Upper lobe of right lung (tissue), 1 donor: ENCODE measurements around the gene PSEN2. TPM values are rescaled to one million over a fixed set of nuclear protein-coding genes. Genes with fewer than 3 reads are reported as not detected.

Experiments used
- ATAC-seq: fragments of 200-7000 bp; cut with Tn5 transposase; one replicate; pipeline ENCODE4 v1.9.1; 2020; ENCODE audit warnings: mild to moderate bottlenecking, moderate library complexity
- DNase-seq: peaks from one replicate; pipeline ENCODE4 v3.0.0-alpha.2; 2020
- H3K27ac ChIP-seq: fragments of 200-600 bp; one replicate; pipeline ENCODE4 v1.8.0; 2022
- H3K27me3 ChIP-seq: fragments of 200-600 bp; one replicate; pipeline ENCODE4 v1.8.0; 2022; ENCODE audit warnings: mild to moderate bottlenecking
- H3K36me3 ChIP-seq: fragments of 200-600 bp; one replicate; pipeline ENCODE4 v1.8.0; 2022
- H3K4me1 ChIP-seq: fragments of 200-600 bp; one replicate; pipeline ENCODE4 v1.8.0; 2022
- H3K4me3 ChIP-seq: fragments of 200-600 bp; one replicate; pipeline ENCODE4 v1.8.0; 2022; ENCODE audit warnings: mild to moderate bottlenecking
- H3K9me3 ChIP-seq: fragments of 200-600 bp; one replicate; pipeline ENCODE4 v1.8.0; 2022
- intact Hi-C: fragments of 100-400 bp; cut with DNase I; formaldehyde crosslinking; loops from one replicate; pipeline ENCODE4 v1.11.0; 2022
- total RNA-seq: library from RNA; stranded (reverse); fragmentation: NEBNext Ultra II Directional; extraction: Animal tissue kit (Norgen Biotek cat#: 25700); gene quantifications from one replicate; pipeline ENCODE4 v1.2.1, GENCODE V29; 2021
- TF ChIP-seq, protein P1 (sequence below): fragments of 200-600 bp; IDR thresholded peaks from one replicate; pipeline ENCODE4 v1.8.0; 2022; ENCODE audit warnings: antibody characterized with exemption
- donor health status: DM: no; HTN: yes; CAD: no; lungs with severe emphysema.

The PSEN2 gene
- total RNA-seq, 1 donor from 2014 or later, result 22.7 TPM

DNA sequence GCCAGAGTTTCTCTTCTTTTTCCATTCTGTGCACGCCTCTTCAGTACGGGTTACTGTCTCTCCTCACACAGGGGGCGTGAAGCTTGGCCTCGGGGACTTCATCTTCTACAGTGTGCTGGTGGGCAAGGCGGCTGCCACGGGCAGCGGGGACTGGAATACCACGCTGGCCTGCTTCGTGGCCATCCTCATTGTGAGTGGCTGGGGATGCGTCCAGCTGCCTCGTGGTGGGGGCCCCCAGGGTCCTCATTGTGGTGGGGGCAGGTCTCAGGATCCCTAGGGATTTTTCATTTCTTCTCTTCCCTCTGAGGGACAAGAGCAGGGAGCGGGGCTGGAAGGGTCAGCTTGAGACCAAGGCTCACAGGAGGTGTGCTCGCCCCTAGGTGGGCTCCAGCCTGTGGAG lies 23.5 kb downstream of the PSEN2 start:
- H3K36me3 ChIP-seq, result peaks cover 39% of the 10 kb centered on the region
- ATAC-seq, result no peak
- H3K27me3 ChIP-seq, result no peaks in the 10 kb centered on the region
- no peak overlapping the region for H3K4me3 ChIP-seq
- H3K9me3 ChIP-seq, result no peaks in the 10 kb centered on the region
- no peak for DNase-seq
- no peaks in the 10 kb centered on the region for H3K4me1 ChIP-seq
- TF ChIP-seq, protein P1, sequence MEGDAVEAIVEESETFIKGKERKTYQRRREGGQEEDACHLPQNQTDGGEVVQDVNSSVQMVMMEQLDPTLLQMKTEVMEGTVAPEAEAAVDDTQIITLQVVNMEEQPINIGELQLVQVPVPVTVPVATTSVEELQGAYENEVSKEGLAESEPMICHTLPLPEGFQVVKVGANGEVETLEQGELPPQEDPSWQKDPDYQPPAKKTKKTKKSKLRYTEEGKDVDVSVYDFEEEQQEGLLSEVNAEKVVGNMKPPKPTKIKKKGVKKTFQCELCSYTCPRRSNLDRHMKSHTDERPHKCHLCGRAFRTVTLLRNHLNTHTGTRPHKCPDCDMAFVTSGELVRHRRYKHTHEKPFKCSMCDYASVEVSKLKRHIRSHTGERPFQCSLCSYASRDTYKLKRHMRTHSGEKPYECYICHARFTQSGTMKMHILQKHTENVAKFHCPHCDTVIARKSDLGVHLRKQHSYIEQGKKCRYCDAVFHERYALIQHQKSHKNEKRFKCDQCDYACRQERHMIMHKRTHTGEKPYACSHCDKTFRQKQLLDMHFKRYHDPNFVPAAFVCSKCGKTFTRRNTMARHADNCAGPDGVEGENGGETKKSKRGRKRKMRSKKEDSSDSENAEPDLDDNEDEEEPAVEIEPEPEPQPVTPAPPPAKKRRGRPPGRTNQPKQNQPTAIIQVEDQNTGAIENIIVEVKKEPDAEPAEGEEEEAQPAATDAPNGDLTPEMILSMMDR, result no peak
- intact Hi-C loops, result no loop called here
- no peak overlapping the region for H3K27ac ChIP-seq

DNA sequence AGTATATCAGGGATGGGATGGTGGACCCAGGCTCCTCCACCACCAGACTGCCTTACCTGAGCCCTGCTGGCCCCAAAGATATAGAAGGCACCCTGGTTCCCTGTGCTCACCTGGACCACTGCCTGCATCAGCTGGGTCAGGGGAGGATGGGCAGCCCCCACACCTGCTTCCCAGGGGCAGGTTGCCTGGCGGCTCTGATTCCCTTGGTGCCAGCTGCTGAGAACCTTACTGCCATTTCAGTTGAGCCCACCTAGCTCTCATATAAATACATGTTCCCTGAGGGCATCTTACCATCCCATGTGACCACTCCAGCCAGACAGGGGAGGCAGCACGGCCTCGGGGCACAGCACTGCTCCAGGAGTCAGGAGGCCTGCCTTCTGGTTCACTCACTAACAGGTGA lies 24.4 kb downstream of the PSEN2 start:
- DNase-seq, result no peak
- no peak overlapping the region for H3K4me3 ChIP-seq
- ATAC-seq, result no peak
- no peak overlapping the region for H3K27ac ChIP-seq
- intact Hi-C loops, result no loop called here
- H3K9me3 ChIP-seq, result no peaks in the 10 kb centered on the region
- TF ChIP-seq, protein P1, result no peak
- peaks cover 37% of the 10 kb centered on the region for H3K36me3 ChIP-seq
- no peaks in the 10 kb centered on the region for H3K4me1 ChIP-seq
- H3K27me3 ChIP-seq, result no peaks in the 10 kb centered on the region

- DNase-seq, result no peak
- H3K9me3 ChIP-seq, result no peaks in the 10 kb centered on the region
- TF ChIP-seq, protein P1, result no peak
- no peaks in the 10 kb centered on the region for H3K27me3 ChIP-seq
- no peak overlapping the region for H3K4me3 ChIP-seq
- peaks cover 30% of the 10 kb centered on the region for H3K36me3 ChIP-seq
- H3K4me1 ChIP-seq, result no peaks in the 10 kb centered on the region
- no peak for ATAC-seq
- intact Hi-C loops, result no loop called here
- H3K27ac ChIP-seq, result no peak overlapping the region
These were observed 25.2 kb downstream of the PSEN2 start for GRCh38 chr1:226895644-226896043.

GRCh38 chr1:226898246-226898645 lies 27.8 kb downstream of the PSEN2 start:
- no peaks in the 10 kb centered on the region for H3K4me1 ChIP-seq
- no peaks in the 10 kb centered on the region for H3K9me3 ChIP-seq
- H3K27me3 ChIP-seq, result no peaks in the 10 kb centered on the region
- no peak overlapping the region for H3K27ac ChIP-seq
- H3K36me3 ChIP-seq, result peaks cover 25% of the 10 kb centered on the region
- DNase-seq, result no peak
- no peak for ATAC-seq
- H3K4me3 ChIP-seq, result no peak overlapping the region
- intact Hi-C loops, result no loop called here
- TF ChIP-seq, protein P1, result no peak

DNA sequence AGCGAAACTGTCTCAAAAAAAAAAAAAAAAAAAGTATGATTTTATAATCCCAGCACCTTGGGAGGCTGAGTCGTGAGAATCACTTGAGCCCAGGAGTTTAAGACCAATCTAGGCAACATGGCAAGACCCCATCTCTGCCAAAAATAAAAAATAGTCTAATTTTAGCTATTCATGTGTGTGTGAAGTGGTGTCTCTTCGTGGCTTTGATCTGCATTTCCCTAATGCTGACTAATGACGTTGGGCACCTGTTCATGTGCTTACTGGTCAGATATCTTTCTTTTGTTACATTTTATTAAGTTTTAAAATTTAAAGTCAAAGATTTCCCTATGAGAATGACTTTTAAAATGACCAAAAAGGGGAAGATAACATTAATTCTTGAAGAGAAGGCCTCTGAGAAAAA lies 31.0 kb downstream of the PSEN2 start:
- Histone ChIP-seq H3K27ac (no peak overlapping the region), H3K4me1 (no peaks in the 10 kb centered on the region), H3K9me3 (no peaks in the 10 kb centered on the region), H3K36me3 (peaks cover 6% of the 10 kb centered on the region), H3K27me3 (no peaks in the 10 kb centered on the region), H3K4me3 (no peak overlapping the region)
- no peak for DNase-seq
- intact Hi-C loops, result no loop called here
- TF ChIP-seq, protein P1, result no peak
- ATAC-seq, result no peak

GRCh38 chr1:226902601-226903000 lies 32.2 kb downstream of the PSEN2 start:
- H3K27ac ChIP-seq, result no peak overlapping the region
- TF ChIP-seq, protein P1, result no peak
- ATAC-seq, result peak; percentile 26
- H3K9me3 ChIP-seq, result no peaks in the 10 kb centered on the region
- H3K4me1 ChIP-seq, result no peaks in the 10 kb centered on the region
- intact Hi-C loops, result no loop called here
- no peaks in the 10 kb centered on the region for H3K27me3 ChIP-seq
- DNase-seq, result no peak
- H3K4me3 ChIP-seq, result no peak overlapping the region
- peaks cover 6% of the 10 kb centered on the region for H3K36me3 ChIP-seq
